IPS-15b (cell line): ENCODE data around the gene PCK1.

Source experiments
- H3K27me3 ChIP-seq: one replicate; pipeline ENCODE4 v1.6.1; 2013; ENCODE audit warnings: low read length; ENCODE audit not compliant: control insufficient read depth, insufficient read depth
- H3K36me3 ChIP-seq: one replicate; pipeline ENCODE4 v1.6.1; 2013; ENCODE audit warnings: low read length; ENCODE audit not compliant: control insufficient read depth, insufficient read depth
- H3K4me1 ChIP-seq: one replicate; pipeline ENCODE4 v1.6.1; 2013; ENCODE audit warnings: mild to moderate bottlenecking, low read length; ENCODE audit not compliant: control insufficient read depth, insufficient read depth
- H3K4me3 ChIP-seq: one replicate; pipeline ENCODE4 v1.5.1; 2013; ENCODE audit warnings: low read depth, low read length
- H3K9ac ChIP-seq: one replicate; pipeline ENCODE4 v1.6.1; 2013; ENCODE audit warnings: low read depth, mild to moderate bottlenecking, low read length
- H3K9me3 ChIP-seq: one replicate; pipeline ENCODE4 v1.6.1; 2013; ENCODE audit warnings: mild to moderate bottlenecking, low read length; ENCODE audit not compliant: control insufficient read depth, insufficient read depth

Gene PCK1

DNA sequence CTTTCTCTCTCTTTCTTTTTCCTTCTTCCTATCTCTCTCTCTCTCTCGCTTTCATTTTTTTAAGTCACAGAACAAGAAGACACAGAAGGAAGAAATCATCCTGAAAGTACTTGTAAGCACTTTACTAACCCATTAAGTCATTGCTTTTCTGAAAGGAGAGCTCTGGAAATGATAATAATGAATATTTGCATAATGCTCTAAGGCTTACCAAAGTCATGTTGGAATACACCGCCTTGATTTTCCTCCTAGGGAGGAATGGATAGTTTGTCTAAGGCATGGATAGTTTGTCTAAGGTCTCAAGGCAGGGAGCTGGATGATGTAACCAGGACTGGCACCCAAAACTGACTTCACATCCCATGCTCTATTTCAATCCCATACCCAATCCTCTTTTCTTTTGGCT lies 23.1 kb upstream of the PCK1 start:
- Histone ChIP-seq H3K36me3 (no peaks in the 10 kb centered on the region), H3K27me3 (no peaks in the 10 kb centered on the region), H3K4me1 (no peaks in the 10 kb centered on the region)

DNA sequence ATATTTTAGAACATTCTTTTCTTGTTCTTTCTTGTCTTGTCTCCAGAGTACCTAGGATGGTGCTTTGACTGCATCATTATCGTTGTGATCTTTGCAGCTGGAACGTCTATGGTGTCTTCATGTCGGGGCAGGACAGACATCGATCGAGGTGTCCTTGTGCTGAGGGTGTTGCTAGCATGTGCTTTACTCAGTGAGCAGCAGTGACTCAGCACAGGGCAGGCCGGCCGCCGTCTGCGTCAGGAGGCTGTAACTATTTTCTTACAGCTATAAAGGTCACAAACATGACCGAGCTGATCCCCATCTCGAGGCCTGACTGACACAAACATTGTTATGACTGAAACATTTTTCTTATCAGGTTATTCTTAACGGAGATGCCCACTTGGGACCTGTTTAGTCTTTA lies 21.0 kb upstream of the PCK1 start:
- H3K4me3 ChIP-seq: no peak overlapping the region
- no peaks in the 10 kb centered on the region for H3K36me3 ChIP-seq
- H3K9me3 ChIP-seq: no peaks in the 10 kb centered on the region
- H3K4me1 ChIP-seq: no peaks in the 10 kb centered on the region
- H3K9ac ChIP-seq: no peak overlapping the region
- no peaks in the 10 kb centered on the region for H3K27me3 ChIP-seq

More for the DNA sequence above, 23.1 kb upstream of the PCK1 start:
- Histone ChIP-seq H3K4me3 (no peak overlapping the region), H3K9ac (no peak overlapping the region), H3K9me3 (no peaks in the 10 kb centered on the region)

DNA sequence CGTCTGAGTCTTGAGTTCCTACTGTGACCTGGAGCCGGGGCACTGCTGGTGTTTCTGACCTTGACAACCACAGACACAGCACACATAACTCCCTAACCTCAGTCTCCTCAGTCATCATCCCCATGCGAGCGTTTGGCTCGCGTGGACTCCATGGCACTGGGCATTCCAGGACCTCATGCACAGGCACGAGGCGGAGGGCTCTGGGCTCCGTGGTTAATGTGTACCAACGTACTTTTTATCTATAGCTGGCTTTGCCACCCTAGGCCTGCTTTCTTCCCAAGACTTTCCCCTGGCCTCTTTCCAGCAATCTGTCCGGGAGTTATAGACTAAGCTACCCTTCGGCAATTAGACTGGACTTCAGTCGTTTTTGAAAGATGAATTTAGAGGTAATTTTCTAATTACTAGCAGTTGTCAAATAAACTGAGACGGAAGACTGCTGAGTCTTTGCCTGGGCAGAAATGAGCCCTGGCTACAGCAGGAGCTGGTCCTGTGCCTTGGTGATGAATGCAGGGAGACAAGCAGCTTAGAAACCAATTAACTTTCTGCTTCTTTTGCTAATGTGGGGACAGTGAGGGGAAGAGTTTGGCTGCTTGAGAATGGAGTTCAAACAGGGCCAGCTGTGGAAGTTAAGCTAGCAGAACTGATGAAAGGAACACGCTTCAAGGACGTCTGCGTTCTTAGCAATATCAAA lies 19.9 kb upstream of the PCK1 start:
- H3K4me3 ChIP-seq: no peak overlapping the region
- H3K27me3 ChIP-seq: no peaks in the 10 kb centered on the region
- no peak overlapping the region for H3K9ac ChIP-seq
- H3K36me3 ChIP-seq: no peaks in the 10 kb centered on the region
- no peaks in the 10 kb centered on the region for H3K4me1 ChIP-seq
- no peaks in the 10 kb centered on the region for H3K9me3 ChIP-seq

DNA sequence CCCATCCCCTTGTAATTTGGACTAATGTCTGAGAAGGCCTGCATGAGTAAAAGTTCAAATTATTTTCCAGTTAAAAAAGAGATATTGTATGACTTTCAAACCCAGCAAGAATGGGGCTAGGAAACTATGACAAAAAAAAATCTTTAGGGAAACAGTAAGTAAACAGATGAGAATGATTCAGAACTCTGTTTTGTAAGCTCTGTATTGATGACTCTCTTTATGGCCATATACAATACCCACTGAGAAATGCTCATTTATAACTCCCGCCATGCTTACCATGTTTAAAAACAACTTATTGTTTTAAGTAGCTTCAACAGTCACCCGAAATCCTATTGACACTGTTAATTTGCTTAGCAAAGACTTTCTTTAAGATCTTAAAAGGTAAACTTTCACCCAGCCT lies 17.2 kb upstream of the PCK1 start:
- H3K4me1 ChIP-seq: no peaks in the 10 kb centered on the region
- H3K27me3 ChIP-seq: no peaks in the 10 kb centered on the region

DNA sequence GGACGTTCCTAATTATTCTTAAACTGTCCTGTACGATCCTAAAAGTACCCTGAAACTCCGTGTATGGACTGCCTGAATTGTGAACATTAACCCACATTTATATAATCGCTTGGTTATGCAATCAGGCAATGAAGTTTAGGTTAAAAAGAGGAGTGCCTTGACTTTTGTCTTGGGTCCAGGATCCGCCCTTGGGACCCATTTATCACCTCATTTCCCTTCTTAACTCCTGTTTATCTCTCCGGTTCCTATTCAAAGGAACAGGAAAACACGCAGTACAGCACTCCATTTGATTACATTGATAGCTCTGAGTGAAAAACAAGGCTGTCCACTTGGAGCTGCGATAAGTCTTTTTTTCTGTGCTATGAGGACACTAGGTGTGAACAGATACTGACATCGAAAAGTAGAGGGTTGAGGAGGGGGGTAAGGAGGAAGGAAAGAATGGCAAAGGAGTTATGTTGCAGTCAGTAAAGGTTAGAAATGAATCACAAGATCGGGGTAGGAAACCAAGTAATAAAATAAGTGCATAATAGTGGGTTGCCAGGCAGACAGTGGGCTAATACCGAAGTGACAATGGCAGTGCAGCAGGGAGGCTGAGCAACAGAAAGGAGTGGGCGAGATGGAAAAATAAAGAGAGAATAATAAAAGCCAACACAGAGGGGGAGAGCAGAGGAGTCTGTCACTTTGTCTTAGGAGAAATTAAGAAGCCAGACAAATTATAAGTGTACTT lies 15.9 kb upstream of the PCK1 start:
- H3K36me3 ChIP-seq: no peaks in the 10 kb centered on the region
- H3K4me3 ChIP-seq: no peak overlapping the region
- no peaks in the 10 kb centered on the region for H3K27me3 ChIP-seq
- H3K4me1 ChIP-seq: no peaks in the 10 kb centered on the region
- no peaks in the 10 kb centered on the region for H3K9me3 ChIP-seq
- no peak overlapping the region for H3K9ac ChIP-seq

More for the DNA sequence above, 17.2 kb upstream of the PCK1 start:
- H3K36me3 ChIP-seq: no peaks in the 10 kb centered on the region
- no peak overlapping the region for H3K9ac ChIP-seq
- no peaks in the 10 kb centered on the region for H3K9me3 ChIP-seq
- no peak overlapping the region for H3K4me3 ChIP-seq

DNA sequence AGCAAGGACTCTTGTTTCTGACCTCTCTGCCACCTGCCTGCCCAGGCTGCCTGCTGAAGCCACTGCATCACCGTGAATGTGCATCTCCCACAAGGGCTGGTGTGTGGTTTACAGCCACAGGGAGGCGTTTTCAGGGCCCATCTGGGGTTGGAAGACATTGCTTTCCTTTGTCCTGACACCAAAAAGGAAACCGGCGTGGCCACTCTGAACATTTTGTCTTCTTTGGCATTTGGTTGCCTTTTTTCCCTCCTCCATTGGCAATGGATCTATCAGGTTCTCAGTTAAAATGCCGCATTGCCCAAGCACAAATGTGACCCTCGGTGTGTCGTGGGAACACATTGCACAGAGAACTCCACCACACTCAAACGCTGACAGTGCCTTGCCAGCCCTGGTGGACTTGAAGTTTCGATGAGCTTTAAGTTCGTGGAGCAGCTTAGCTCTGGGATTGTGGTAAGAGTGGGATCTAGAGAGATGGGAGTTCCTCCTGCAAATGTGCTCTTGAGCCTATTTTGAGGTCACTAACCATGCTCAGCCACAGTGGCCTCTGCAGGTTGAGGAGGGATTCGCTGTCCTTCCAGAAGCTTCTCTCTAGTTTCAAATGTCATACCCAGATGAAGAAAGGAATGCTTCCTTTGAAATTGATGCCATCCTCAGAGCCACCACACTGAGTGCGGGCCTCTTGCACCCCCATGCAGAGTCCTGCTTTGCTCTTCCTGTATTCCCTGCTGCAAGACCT lies 14.8 kb upstream of the PCK1 start:
- no peak overlapping the region for H3K4me3 ChIP-seq
- no peaks in the 10 kb centered on the region for H3K9me3 ChIP-seq
- no peaks in the 10 kb centered on the region for H3K36me3 ChIP-seq
- no peak overlapping the region for H3K9ac ChIP-seq
- H3K4me1 ChIP-seq: no peaks in the 10 kb centered on the region
- no peaks in the 10 kb centered on the region for H3K27me3 ChIP-seq

DNA sequence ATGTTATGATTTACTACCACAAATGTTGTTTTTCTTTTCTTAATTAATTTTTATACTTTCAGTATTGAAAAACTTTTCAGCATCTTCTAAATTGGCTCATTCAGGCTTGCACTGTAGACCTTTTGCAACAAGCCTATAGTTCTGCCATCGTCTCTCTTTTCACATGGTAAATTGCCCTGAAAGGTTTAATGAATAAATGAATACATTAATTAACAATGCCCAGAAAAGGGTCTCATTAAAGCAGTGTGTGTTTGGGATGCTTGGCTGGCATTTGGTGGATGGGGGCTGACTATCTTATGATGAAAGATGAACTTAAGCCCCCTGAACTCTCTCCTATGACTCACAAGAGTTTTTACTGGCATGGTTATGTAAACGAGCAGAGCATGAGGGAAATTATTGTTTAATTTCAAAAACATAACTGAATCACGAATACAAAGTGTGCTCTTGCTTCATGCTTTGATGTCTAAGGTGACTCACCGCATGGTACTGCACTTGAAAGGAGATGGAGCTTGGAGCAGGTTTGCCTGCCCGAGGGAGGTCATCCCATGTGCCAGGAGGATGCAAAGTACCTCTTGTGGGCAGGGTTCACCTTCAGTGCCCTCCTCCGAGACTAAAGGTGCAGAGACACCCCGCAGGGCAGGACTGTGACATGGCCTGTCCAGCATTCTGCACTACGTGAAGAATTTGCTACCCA lies 13.8 kb upstream of the PCK1 start:
- no peaks in the 10 kb centered on the region for H3K36me3 ChIP-seq
- H3K4me3 ChIP-seq: no peak overlapping the region
- H3K9me3 ChIP-seq: no peaks in the 10 kb centered on the region
- no peaks in the 10 kb centered on the region for H3K4me1 ChIP-seq
- no peaks in the 10 kb centered on the region for H3K27me3 ChIP-seq
- no peak overlapping the region for H3K9ac ChIP-seq

DNA sequence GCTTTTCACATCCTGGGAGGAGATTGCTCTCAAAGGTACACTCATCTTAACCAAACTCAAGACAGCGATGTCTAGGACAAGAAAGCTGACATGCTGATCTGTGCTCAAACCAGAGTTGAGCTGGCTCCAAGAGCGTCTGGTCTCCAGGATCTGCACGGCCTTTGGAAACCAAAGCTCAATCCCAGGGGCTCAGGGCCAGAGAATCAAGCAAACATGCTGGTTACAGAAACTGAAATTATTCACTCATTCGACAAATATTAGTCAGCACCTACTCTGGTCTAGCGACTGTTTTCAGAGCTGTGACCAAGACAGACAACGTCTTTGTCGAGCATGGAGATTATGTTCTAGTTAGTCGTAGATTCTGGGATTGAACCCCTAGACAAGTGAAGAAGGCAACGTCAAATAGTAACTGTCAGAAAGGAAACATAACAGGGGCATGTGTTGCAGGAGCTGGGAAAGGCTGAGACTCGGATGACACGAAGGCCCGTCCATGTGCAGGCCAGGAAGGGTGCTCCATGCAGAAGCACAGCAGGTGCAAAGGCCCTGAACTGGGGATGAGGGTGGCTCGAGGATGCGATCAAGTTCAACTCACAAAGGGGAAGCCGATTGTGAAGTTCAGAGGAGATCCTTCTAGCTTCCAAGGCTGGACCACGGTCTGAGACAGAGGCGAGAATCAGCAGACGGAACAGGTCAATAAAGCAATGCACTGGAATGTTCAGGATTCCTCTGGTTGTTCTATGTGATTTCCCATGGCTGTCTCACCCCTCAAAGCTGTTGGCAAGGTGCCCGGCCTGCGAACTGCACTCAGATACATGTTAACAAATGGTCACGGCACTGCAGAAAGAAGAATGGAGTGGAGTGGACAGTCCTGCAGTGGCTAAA lies 12.5 kb upstream of the PCK1 start:
- Histone ChIP-seq H3K27me3 (no peaks in the 10 kb centered on the region), H3K9me3 (no peaks in the 10 kb centered on the region), H3K4me3 (no peak overlapping the region), H3K36me3 (no peaks in the 10 kb centered on the region), H3K9ac (no peak overlapping the region), H3K4me1 (no peaks in the 10 kb centered on the region)

DNA sequence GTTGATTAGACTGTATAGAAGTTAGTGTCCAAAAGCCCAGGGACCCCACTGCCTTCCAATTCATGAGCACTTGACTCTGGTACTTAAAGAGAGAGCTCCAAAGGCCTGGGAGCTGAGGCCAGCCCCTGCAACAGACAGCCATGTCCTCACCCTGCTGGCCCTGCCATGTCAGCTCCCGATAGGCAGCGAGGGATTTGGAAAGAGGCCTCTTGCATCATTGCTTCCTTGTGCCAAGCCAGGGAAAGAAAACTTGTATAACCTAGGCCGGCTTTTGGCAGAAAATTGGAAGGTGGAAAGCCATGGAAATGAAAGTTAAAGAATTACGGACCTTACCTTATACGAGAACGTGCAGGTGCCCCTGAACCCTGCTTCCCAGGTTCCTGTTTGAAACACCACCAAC lies 8.4 kb upstream of the PCK1 start:
- no peaks in the 10 kb centered on the region for H3K9me3 ChIP-seq
- H3K4me3 ChIP-seq: no peak overlapping the region
- H3K9ac ChIP-seq: no peak overlapping the region
- no peaks in the 10 kb centered on the region for H3K4me1 ChIP-seq
- H3K27me3 ChIP-seq: no peaks in the 10 kb centered on the region
- no peaks in the 10 kb centered on the region for H3K36me3 ChIP-seq

DNA sequence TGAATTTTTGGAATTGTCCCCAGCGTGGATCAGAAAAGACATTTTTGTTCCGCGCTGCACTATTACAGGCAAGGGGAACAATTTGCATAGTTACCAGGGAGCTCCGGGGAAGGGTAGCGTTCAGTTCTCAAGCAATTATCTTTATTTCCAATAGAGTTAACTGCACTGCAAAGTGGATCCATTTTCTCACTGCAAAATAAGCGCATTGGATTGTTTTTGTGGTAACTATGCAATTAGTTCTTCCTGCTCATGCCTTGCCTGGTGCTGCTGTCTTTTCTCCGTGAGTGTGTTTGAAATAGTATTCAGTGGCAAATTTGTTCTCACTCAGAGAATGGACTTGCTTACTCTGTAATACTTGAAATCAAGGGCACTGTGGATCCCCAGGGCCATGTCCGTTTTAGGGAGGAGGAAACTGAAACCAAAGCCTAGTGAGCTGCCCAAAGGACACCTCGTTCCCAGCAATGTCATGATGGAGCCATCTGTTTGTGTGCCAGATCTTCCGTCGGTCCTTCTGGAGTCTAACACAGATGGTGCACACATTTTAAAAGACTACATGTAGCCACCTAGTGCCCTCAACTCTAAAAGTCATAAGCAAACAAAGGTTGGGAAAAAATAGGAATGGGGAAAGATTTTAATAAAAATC lies 7.4 kb upstream of the PCK1 start:
- Histone ChIP-seq H3K36me3 (no peaks in the 10 kb centered on the region), H3K27me3 (no peaks in the 10 kb centered on the region), H3K9me3 (no peaks in the 10 kb centered on the region), H3K4me3 (no peak overlapping the region), H3K4me1 (no peaks in the 10 kb centered on the region), H3K9ac (no peak overlapping the region)
